HG02759 (cell line): ENCODE results near the gene TGFBR3.

Source experiments
- ATAC-seq: cut with Tn5 transposase; IDR thresholded peaks from one replicate; pipeline ENCODE4 v1.9.1; 2021; ENCODE audit warnings: mild to moderate bottlenecking, moderate library complexity; ENCODE audit not compliant: unreplicated experiment

The TGFBR3 gene

GRCh38 chr1:91764471-91765115 is 121.4 kb downstream of the TGFBR3 start:
- ATAC-seq: no peak

- no peak for ATAC-seq
These were observed 122.7 kb downstream of the TGFBR3 start for GRCh38 chr1:91763252-91763651.

- no peak for ATAC-seq
These were observed 124.6 kb downstream of the TGFBR3 start for GRCh38 chr1:91761295-91761721.

GRCh38 chr1:91760512-91760911 is 125.4 kb downstream of the TGFBR3 start:
- ATAC-seq: no peak

GRCh38 chr1:91759076-91759475 is 126.9 kb downstream of the TGFBR3 start:
- ATAC-seq: no peak

GRCh38 chr1:91757763-91758460 is 128.0 kb downstream of the TGFBR3 start:
- ATAC-seq: no peak

- no peak for ATAC-seq
These were observed 130.2 kb downstream of the TGFBR3 start for GRCh38 chr1:91755702-91756287.

- no peak for ATAC-seq
These were observed 131.0 kb downstream of the TGFBR3 start for GRCh38 chr1:91754816-91755580.

GRCh38 chr1:91754348-91754747 is 131.6 kb downstream of the TGFBR3 start:
- ATAC-seq: peak; percentile 65

- no peak for ATAC-seq
These were observed 132.1 kb downstream of the TGFBR3 start for GRCh38 chr1:91753878-91754277.

GRCh38 chr1:91752324-91752723 is 133.6 kb downstream of the TGFBR3 start:
- ATAC-seq: peak; percentile 62

- no peak for ATAC-seq
These were observed 134.7 kb downstream of the TGFBR3 start for GRCh38 chr1:91751275-91751674.

- no peak for ATAC-seq
These were observed 135.5 kb downstream of the TGFBR3 start for GRCh38 chr1:91750398-91750996.

GRCh38 chr1:91749788-91750231 is 136.1 kb downstream of the TGFBR3 start:
- no peak for ATAC-seq

- ATAC-seq: no peak
These were observed 138.3 kb downstream of the TGFBR3 start for GRCh38 chr1:91747666-91748065.

GRCh38 chr1:91746728-91747338 is 139.1 kb downstream of the TGFBR3 start:
- no peak for ATAC-seq

- no peak for ATAC-seq
These were observed 140.1 kb downstream of the TGFBR3 start for GRCh38 chr1:91745640-91746373.

- ATAC-seq: no peak
These were observed 140.9 kb downstream of the TGFBR3 start for GRCh38 chr1:91744953-91745639.

- no peak for ATAC-seq
These were observed 143.1 kb downstream of the TGFBR3 start for GRCh38 chr1:91742848-91743292.
